Hepatocyte (in vitro differentiated cells): ENCODE results near the gene MACC1. TPM values are rescaled to one million over a fixed set of nuclear protein-coding genes. Genes with fewer than 3 reads are reported as not detected.

Source experiments
- DNase-seq: peaks from one replicate; pipeline ENCODE4 v3.0.0-alpha.2; 2016; ENCODE audit warnings: low spot score
- H2AFZ ChIP-seq: fragments of 200-600 bp; sonication (generic); 2 replicates; pipeline ENCODE4 v1.6.0; 2016; ENCODE audit warnings: antibody characterized with exemption, mild to moderate bottlenecking
- H3K27ac ChIP-seq: fragments of 200-600 bp; sonication (generic); 2 replicates; pipeline ENCODE4 v1.5.1; 2016; ENCODE audit warnings: mild to moderate bottlenecking
- H3K27me3 ChIP-seq: fragments of 200-600 bp; sonication (generic); 2 replicates; pipeline ENCODE4 v1.6.1; 2016
- H3K36me3 ChIP-seq: fragments of 200-600 bp; sonication (generic); replicated peaks from 2 replicates; pipeline ENCODE4 v1.5.1; 2016; ENCODE audit warnings: low read depth; ENCODE audit not compliant: insufficient read depth
- H3K4me1 ChIP-seq: fragments of 200-600 bp; sonication (generic); 2 replicates; pipeline ENCODE4 v1.5.1; 2016; ENCODE audit warnings: mild to moderate bottlenecking, moderate library complexity; ENCODE audit not compliant: insufficient read depth
- H3K4me2 ChIP-seq: fragments of 200-600 bp; sonication (generic); 2 replicates; pipeline ENCODE4 v1.6.0; 2016
- H3K4me3 ChIP-seq: fragments of 200-600 bp; sonication (generic); 2 replicates; pipeline ENCODE4 v1.5.1; 2016; ENCODE audit warnings: mild to moderate bottlenecking
- H3K79me2 ChIP-seq: fragments of 200-600 bp; sonication (generic); 2 replicates; pipeline ENCODE4 v1.6.0; 2017; ENCODE audit warnings: mild to moderate bottlenecking
- H3K9me2 ChIP-seq: fragments of 200-600 bp; sonication (generic); replicated peaks from 2 replicates; pipeline ENCODE4 v1.6.0; 2017; ENCODE audit warnings: mild to moderate bottlenecking; ENCODE audit not compliant: insufficient read depth
- H3K9me3 ChIP-seq: fragments of 200-600 bp; sonication (generic); 2 replicates; pipeline ENCODE4 v1.5.1; 2016; ENCODE audit warnings: low read depth, mild to moderate bottlenecking
- H4K20me1 ChIP-seq: fragments of 200-600 bp; sonication (generic); 2 replicates; pipeline ENCODE4 v1.6.0; 2016; ENCODE audit warnings: mild to moderate bottlenecking; ENCODE audit not compliant: insufficient read depth, poor library complexity, severe bottlenecking
- CTCF ChIP-seq: fragments of 200-600 bp; sonication (generic); IDR thresholded peaks from 2 replicates; pipeline ENCODE4 v1.5.1; 2016; ENCODE audit warnings: antibody characterized with exemption, mild to moderate bottlenecking; ENCODE audit not compliant: poor library complexity
- EZH2 ChIP-seq: fragments of 200-600 bp; sonication (generic); IDR thresholded peaks from 2 replicates; pipeline ENCODE4 v1.6.1; 2016; ENCODE audit warnings: antibody characterized with exemption, mild to moderate bottlenecking, borderline replicate concordance
- EZH2phosphoT487 ChIP-seq: fragments of 200-600 bp; sonication (generic); IDR thresholded peaks from one replicate; pipeline ENCODE4 v1.6.1; 2018; ENCODE audit warnings: antibody characterized with exemption, mild to moderate bottlenecking, low read depth, moderate library complexity; ENCODE audit not compliant: unreplicated experiment, severe bottlenecking
- WGBS: methylation state at CpG from one replicate; pipeline ENCODE4 v1.1.6; 2016; ENCODE audit warnings: low lambda C conversion rate; ENCODE audit errors: missing lambda C conversion rate; 5-methylcytosine and 5-hydroxymethylcytosine counted together
- polyA plus RNA-seq: library from polyadenylated mRNA; unstranded; fragments of >200 nt; fragmentation: Nextera tagmentation; extraction: Ambion mirVana; gene quantifications from 2 replicates; pipeline ENCODE4 v1.2.1, GENCODE V29; 2016
- total RNA-seq: library from RNA; depleted of rRNA; stranded (reverse); fragments of >200 nt; gene quantifications from 2 replicates; pipeline ENCODE4 v1.2.3, GENCODE V29; 2014

Gene MACC1
- total and polyA plus RNA-seq, 2 experiments from 2014 or later = 6.9 to 46.0 TPM

GRCh38 chr7:20199015-20199737 lies 18.0 kb downstream of the MACC1 start:
- H4K20me1 ChIP-seq = no peaks in the 10 kb centered on the region
- H3K79me2 ChIP-seq = peaks cover 42% of the 10 kb centered on the region
- peak; percentile 37 for DNase-seq
- TF ChIP-seq CTCF = no peak
- TF ChIP-seq EZH2phosphoT487 = no peak
- TF ChIP-seq EZH2 = no peak
- H3K27ac ChIP-seq = peak overlapping the region; percentile 20
- H3K4me2 ChIP-seq = peak overlapping the region; percentile 4
- H3K4me1 ChIP-seq = peaks cover 6% of the 10 kb centered on the region
- H3K36me3 ChIP-seq = no peaks in the 10 kb centered on the region
- H3K4me3 ChIP-seq = no peak overlapping the region
- H2AFZ ChIP-seq = no peak overlapping the region
- no peaks in the 10 kb centered on the region for H3K9me3 ChIP-seq
- WGBS = 82% methylated on average over 2 of the region's 2 CpGs
- H3K27me3 ChIP-seq = no peaks in the 10 kb centered on the region
- H3K9me2 ChIP-seq = no peaks in the 10 kb centered on the region

- no peak for DNase-seq
- peaks cover 6% of the 10 kb centered on the region for H3K4me1 ChIP-seq
- no peaks in the 10 kb centered on the region for H3K9me2 ChIP-seq
- no peaks in the 10 kb centered on the region for H4K20me1 ChIP-seq
- WGBS = 76% methylated on average over 1 of the region's 1 CpG
- TF ChIP-seq EZH2phosphoT487 (no peak), CTCF (no peak), EZH2 (no peak)
- H3K9me3 ChIP-seq = no peaks in the 10 kb centered on the region
- H3K27me3 ChIP-seq = no peaks in the 10 kb centered on the region
- H3K27ac ChIP-seq = no peak overlapping the region
- no peaks in the 10 kb centered on the region for H3K36me3 ChIP-seq
- no peak overlapping the region for H2AFZ ChIP-seq
- H3K79me2 ChIP-seq = peaks cover 43% of the 10 kb centered on the region
- no peak overlapping the region for H3K4me2 ChIP-seq
- no peak overlapping the region for H3K4me3 ChIP-seq
Observed at GRCh38 chr7:20198260-20198659, 18.9 kb downstream of the MACC1 start.

- Histone ChIP-seq H2AFZ (no peak overlapping the region), H3K27me3 (no peaks in the 10 kb centered on the region), H3K4me3 (no peak overlapping the region)
Observed at GRCh38 chr7:20197837-20198236, 19.3 kb downstream of the MACC1 start.

More at GRCh38 chr7:20197837-20198236, 19.3 kb downstream of the MACC1 start:
- Histone ChIP-seq H3K4me2 (no peak overlapping the region), H3K79me2 (peaks cover 40% of the 10 kb centered on the region), H4K20me1 (no peaks in the 10 kb centered on the region), H3K9me3 (no peaks in the 10 kb centered on the region), H3K4me1 (peaks cover 6% of the 10 kb centered on the region), H3K27ac (no peak overlapping the region), H3K9me2 (no peaks in the 10 kb centered on the region), H3K36me3 (no peaks in the 10 kb centered on the region)
- TF ChIP-seq EZH2 (no peak), EZH2phosphoT487 (no peak), CTCF (peak; percentile 32)
- no peak for DNase-seq
